ENCODE measurements around the gene CHST1. TPM values are rescaled to one million over a fixed set of nuclear protein-coding genes. Genes with fewer than 3 reads are reported as not detected.

CHST1 gene
- 0.65 and 1.1 TPM in 2 replicates for total RNA-seq

DNA sequence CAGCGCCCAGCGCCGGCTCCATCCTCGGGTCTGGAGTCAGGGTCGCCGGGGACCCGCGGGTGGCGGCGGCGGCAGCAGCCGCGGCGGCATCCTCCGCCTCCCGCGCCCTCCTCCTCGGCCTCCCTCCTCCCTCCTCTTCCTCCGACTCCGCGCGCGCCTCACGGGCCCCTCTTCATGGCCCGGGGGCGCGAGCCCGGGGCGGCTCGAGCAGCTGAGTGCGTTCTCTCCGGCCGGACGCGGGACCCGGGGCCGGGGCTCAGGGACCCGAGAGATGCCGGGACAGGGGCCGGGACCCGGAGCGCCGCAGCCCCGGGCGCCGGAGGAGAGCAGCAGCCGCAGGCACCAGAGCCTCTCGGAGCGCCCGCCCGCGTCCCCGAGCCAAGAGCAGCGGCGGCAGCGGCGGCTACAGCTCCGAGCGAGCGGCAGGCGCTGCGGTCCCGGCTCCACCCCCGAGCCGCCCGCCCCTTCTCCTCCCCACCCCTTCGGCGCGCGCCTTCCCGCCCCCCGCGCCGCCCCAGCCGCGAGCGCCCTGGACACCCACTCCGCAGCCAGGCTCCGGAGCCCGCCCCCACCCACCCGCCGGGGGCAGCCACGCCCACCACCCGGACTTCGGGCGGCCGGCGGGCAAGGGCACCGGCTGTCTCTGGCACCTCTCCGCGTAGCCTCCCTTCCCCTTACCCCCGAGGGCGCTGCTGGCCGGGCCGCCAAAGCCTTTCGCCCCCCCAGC is at the start of gene CHST1:
CHST1 (minus strand) TSS at position 417 of the 727 bp plus-strand sequence. CDS start 14,699 bp downstream, outside the sequence.

Other genes starting within 250 kb of the CHST1 start
- gene SLC35C1, start 139.5 kb upstream of the CHST1 start, total RNA-seq, result 3.9 and 4.4 TPM in 2 replicates
- gene CRY2, start 181.9 kb upstream of the CHST1 start, total RNA-seq, result 6.9 and 8.9 TPM in 2 replicates
- 1.5 and 2.0 TPM in 2 replicates for gene MAPK8IP1, start 220.0 kb upstream of the CHST1 start, total RNA-seq
- gene FREY1, start 241.6 kb upstream of the CHST1 start, total RNA-seq, result 0.77 and 0.87 TPM in 2 replicates

All from dermis lymphatic vessel endothelial cell (primary cell).